Testis (tissue), 2 donors: ENCODE data around the gene EIF4G1.
"Not testable (repeated sequence)": the region's sequence is repeated elsewhere in the genome, so short reads cannot be mapped to it uniquely, and the experiment has no call there.

Experiments
- POLR2A ChIP-seq: fragments of 450-650 bp; IDR thresholded peaks from one replicate; pipeline ENCODE4 v1.6.1; 2017; ENCODE audit warnings: antibody characterized with exemption, mild to moderate bottlenecking, moderate library complexity
- TF ChIP-seq, protein P1 (sequence below), 3 experiments: fragments of 450-650 bp in 2 of 3; fragments of 200-600 bp in 1 of 3; sonication (generic) in 1 of 3; IDR thresholded peaks; one replicate each; pipeline ENCODE4 v1.5.1; 2016 to 2019; ENCODE audit warnings: antibody characterized with exemption in 3 of 3, mild to moderate bottlenecking in 2 of 3, moderate library complexity in 1 of 3

DNA sequence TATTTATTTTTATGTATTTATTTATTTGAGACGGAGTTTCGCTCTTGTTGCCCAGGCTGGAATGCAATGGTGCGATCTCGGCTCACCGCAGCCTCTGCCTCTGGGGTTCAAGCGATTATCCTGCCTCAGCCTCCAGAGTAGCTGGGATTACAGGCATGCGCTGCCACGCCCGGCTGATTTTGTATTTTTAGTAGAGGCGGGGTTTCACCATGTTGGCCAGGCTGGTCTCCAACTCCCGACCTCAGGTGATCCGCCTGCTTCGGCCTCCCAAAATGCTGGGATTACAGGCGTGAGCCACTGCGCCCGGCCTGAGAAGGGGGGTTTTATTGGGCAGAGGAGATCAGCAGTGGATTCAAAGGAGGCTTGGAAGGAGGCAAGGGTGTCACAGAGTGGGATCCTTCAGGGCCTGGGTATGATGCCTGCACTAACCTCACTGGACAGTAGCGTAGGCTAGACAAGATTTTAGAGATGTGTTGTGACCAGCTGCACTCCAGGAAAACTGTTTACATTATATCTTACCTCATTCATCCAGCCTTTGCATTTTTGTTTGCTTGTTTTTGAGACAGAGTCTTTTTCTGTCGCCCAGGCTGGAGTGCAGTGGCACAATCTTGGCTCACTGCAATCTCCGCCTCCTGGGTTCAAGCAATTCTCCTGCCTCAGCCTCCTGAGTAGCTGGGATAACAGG, 25.2 kb downstream of the EIF4G1 start:
- TF ChIP-seq, protein P1, sequence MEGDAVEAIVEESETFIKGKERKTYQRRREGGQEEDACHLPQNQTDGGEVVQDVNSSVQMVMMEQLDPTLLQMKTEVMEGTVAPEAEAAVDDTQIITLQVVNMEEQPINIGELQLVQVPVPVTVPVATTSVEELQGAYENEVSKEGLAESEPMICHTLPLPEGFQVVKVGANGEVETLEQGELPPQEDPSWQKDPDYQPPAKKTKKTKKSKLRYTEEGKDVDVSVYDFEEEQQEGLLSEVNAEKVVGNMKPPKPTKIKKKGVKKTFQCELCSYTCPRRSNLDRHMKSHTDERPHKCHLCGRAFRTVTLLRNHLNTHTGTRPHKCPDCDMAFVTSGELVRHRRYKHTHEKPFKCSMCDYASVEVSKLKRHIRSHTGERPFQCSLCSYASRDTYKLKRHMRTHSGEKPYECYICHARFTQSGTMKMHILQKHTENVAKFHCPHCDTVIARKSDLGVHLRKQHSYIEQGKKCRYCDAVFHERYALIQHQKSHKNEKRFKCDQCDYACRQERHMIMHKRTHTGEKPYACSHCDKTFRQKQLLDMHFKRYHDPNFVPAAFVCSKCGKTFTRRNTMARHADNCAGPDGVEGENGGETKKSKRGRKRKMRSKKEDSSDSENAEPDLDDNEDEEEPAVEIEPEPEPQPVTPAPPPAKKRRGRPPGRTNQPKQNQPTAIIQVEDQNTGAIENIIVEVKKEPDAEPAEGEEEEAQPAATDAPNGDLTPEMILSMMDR (IDR thresholded peaks at IDR 0.05), result not testable (repeated sequence)
- TF ChIP-seq POLR2A, result not testable (repeated sequence)
